Nucleus accumbens (tissue), 56 donors: Measurements from ENCODE around the gene RABGGTB.
"Not testable (repeated sequence)": the region's sequence is repeated elsewhere in the genome, so short reads cannot be mapped to it uniquely, and the experiment has no call there.

ENCODE experiments used
- DNase-seq, 56 donors: peaks; one replicate each; lab custom pipeline; 2025; lab: John Stamatoyannopoulos, UW

RABGGTB gene

GRCh38 chr1:75785983-75786853, at the start of gene RABGGTB:
RABGGTB (plus strand) TSS chr1:75786256; CDS start chr1:75786272, 16 bp downstream.
- DNase-seq: peak; percentile 48 to 96 (median 90)

GRCh38 chr1:75742047-75742625, 43.9 kb upstream of the RABGGTB start:
- DNase-seq: no peak

- no peak for DNase-seq
Observed at GRCh38 chr1:75745276-75745675, 40.8 kb upstream of the RABGGTB start.

- not testable (repeated sequence) for DNase-seq
Observed at GRCh38 chr1:75757210-75757609, 28.8 kb upstream of the RABGGTB start.

GRCh38 chr1:75758543-75758942, 27.5 kb upstream of the RABGGTB start:
- DNase-seq: not testable (repeated sequence)

- DNase-seq: no peak
Observed at GRCh38 chr1:75764057-75764655, 21.9 kb upstream of the RABGGTB start.

GRCh38 chr1:75765697-75766355, 20.2 kb upstream of the RABGGTB start:
- DNase-seq: no peak

GRCh38 chr1:75768016-75768415, 18.0 kb upstream of the RABGGTB start:
- no peak for DNase-seq

- no peak for DNase-seq
Observed at GRCh38 chr1:75770761-75771160, 15.3 kb upstream of the RABGGTB start.

- DNase-seq: no peak
Observed at GRCh38 chr1:75771978-75772377, 14.1 kb upstream of the RABGGTB start.

- DNase-seq: not testable (repeated sequence)
Observed at GRCh38 chr1:75777812-75778211, 8.2 kb upstream of the RABGGTB start.

- DNase-seq: not testable (repeated sequence)
Observed at GRCh38 chr1:75778694-75779093, 7.4 kb upstream of the RABGGTB start.

GRCh38 chr1:75780183-75780582, 5.9 kb upstream of the RABGGTB start:
- not testable (repeated sequence) for DNase-seq

GRCh38 chr1:75783920-75784319, 2.1 kb upstream of the RABGGTB start:
- not testable (repeated sequence) for DNase-seq

GRCh38 chr1:75785320-75785982, 605 bp upstream of the RABGGTB start:
- no peak for DNase-seq

GRCh38 chr1:75786901-75787493, 941 bp downstream of the RABGGTB start:
- DNase-seq: no peak

GRCh38 chr1:75787524-75787923, 1.5 kb downstream of the RABGGTB start:
- DNase-seq: no peak

GRCh38 chr1:75789988-75790387, 3.9 kb downstream of the RABGGTB start:
- DNase-seq: no peak

GRCh38 chr1:75791022-75791421, 5.0 kb downstream of the RABGGTB start:
- no peak for DNase-seq

GRCh38 chr1:75792091-75792490, 6.0 kb downstream of the RABGGTB start:
- no peak for DNase-seq
